Left forelimb (tissue), 1 donor: Measurements from ENCODE around the gene TMEM11.
"Not testable (repeated sequence)": the region's sequence is repeated elsewhere in the genome, so short reads cannot be mapped to it uniquely, and the experiment has no call there.

ENCODE experiments used
- DNase-seq: peaks from one replicate; pipeline ENCODE4 v3.0.0-alpha.2; 2018; ENCODE audit warnings: low spot score

Gene TMEM11

GRCh38 chr17:21211825-21212479, 2.0 kb downstream of the TMEM11 start:
- DNase-seq: no peak

GRCh38 chr17:21210411-21211076, 3.4 kb downstream of the TMEM11 start:
- DNase-seq: no peak

- no peak for DNase-seq
Observed at GRCh38 chr17:21209511-21210175, 4.3 kb downstream of the TMEM11 start.

- DNase-seq: no peak
Observed at GRCh38 chr17:21208352-21208751, 5.6 kb downstream of the TMEM11 start.

- no peak for DNase-seq
Observed at GRCh38 chr17:21204935-21205334, 9.0 kb downstream of the TMEM11 start.

- DNase-seq: no peak
Observed at GRCh38 chr17:21202512-21202911, 11.4 kb downstream of the TMEM11 start.

GRCh38 chr17:21201874-21202273, 12.1 kb downstream of the TMEM11 start:
- DNase-seq: no peak

GRCh38 chr17:21201298-21201595, 12.7 kb downstream of the TMEM11 start:
- no peak for DNase-seq

- DNase-seq: no peak
Observed at GRCh38 chr17:21200590-21201297, 13.2 kb downstream of the TMEM11 start.

GRCh38 chr17:21199856-21200255, 14.1 kb downstream of the TMEM11 start:
- DNase-seq: no peak

- DNase-seq: no peak
Observed at GRCh38 chr17:21199311-21199710, 14.7 kb downstream of the TMEM11 start.

GRCh38 chr17:21198411-21198810, 15.6 kb downstream of the TMEM11 start:
- DNase-seq: no peak

GRCh38 chr17:21196126-21196525, 17.8 kb downstream of the TMEM11 start:
- no peak for DNase-seq

- DNase-seq: peak; percentile 82
Observed at GRCh38 chr17:21194703-21195102, 19.3 kb downstream of the TMEM11 start.

GRCh38 chr17:21194226-21194625, 19.7 kb downstream of the TMEM11 start:
- no peak for DNase-seq

GRCh38 chr17:21193031-21193430, 20.9 kb downstream of the TMEM11 start:
- no peak for DNase-seq

- DNase-seq: not testable (repeated sequence)
Observed at GRCh38 chr17:21192414-21192813, 21.5 kb downstream of the TMEM11 start.

- DNase-seq: no peak
Observed at GRCh38 chr17:21191698-21192097, 22.3 kb downstream of the TMEM11 start.

- no peak for DNase-seq
Observed at GRCh38 chr17:21190078-21190477, 23.9 kb downstream of the TMEM11 start.

- DNase-seq: no peak
Observed at GRCh38 chr17:21189361-21189760, 24.6 kb downstream of the TMEM11 start.

- no peak for DNase-seq
Observed at GRCh38 chr17:21186399-21187187, 27.4 kb downstream of the TMEM11 start.

GRCh38 chr17:21185061-21185460, 28.9 kb downstream of the TMEM11 start:
- DNase-seq: no peak
